Central memory CD8-positive, alpha-beta T cell (primary cell): ENCODE results near the gene SFTA2.
A peak's percentile ranks its signal among the peaks of the same experiment; 100 is the strongest.
"Not testable (repeated sequence)": the region's sequence is repeated elsewhere in the genome, so short reads cannot be mapped to it uniquely, and the experiment has no call there.

Experiments used
- ATAC-seq: fragments of 150-1000 bp; cut with Tn5 transposase; replicated peaks from 2 replicates; pipeline ENCODE4 v1.10.0; 2022; ENCODE audit warnings: mild to moderate bottlenecking, moderate FRiP score, moderate number of reproducible peaks; ENCODE audit not compliant: poor library complexity, severe bottlenecking; ENCODE audit errors: extremely low read depth
- DNase-seq, 2 donors: peaks; one replicate each; pipeline ENCODE4 v3.0.0; 2021; ENCODE audit warnings: low spot score in 2 of 2
- H3K27ac Mint-ChIP-seq: one replicate; pipeline ENCODE4 v1.8.0; 2022; ENCODE audit warnings: low read depth, mild to moderate bottlenecking, moderate library complexity, mixed read lengths
- H3K27me3 Mint-ChIP-seq: one replicate; pipeline ENCODE4 v1.8.0; 2022; ENCODE audit warnings: mixed read lengths
- H3K36me3 Mint-ChIP-seq: one replicate; pipeline ENCODE4 v1.8.0; 2022; ENCODE audit warnings: mild to moderate bottlenecking, moderate library complexity, mixed read lengths; ENCODE audit not compliant: insufficient read depth
- H3K4me1 Mint-ChIP-seq: one replicate; pipeline ENCODE4 v1.8.0; 2022; ENCODE audit warnings: mixed read lengths
- H3K4me3 Mint-ChIP-seq: one replicate; pipeline ENCODE4 v1.8.0; 2022; ENCODE audit warnings: mild to moderate bottlenecking, moderate library complexity, mixed read lengths
- H3K9me3 Mint-ChIP-seq: one replicate; pipeline ENCODE4 v1.8.0; 2022; ENCODE audit warnings: mixed read lengths

SFTA2 gene

GRCh38 chr6:30939473-30939872, 7.5 kb upstream of the SFTA2 start:
- H3K27me3 Mint-ChIP-seq = peaks cover 85% of the 10 kb centered on the region
- H3K36me3 Mint-ChIP-seq = no peaks in the 10 kb centered on the region
- H3K4me3 Mint-ChIP-seq = no peak overlapping the region
- H3K27ac Mint-ChIP-seq = no peak overlapping the region
- peaks cover 7% of the 10 kb centered on the region for H3K4me1 Mint-ChIP-seq
- no peaks in the 10 kb centered on the region for H3K9me3 Mint-ChIP-seq
- ATAC-seq (no peak), DNase-seq (no peak)

- no peaks in the 10 kb centered on the region for H3K36me3 Mint-ChIP-seq
- DNase-seq (no peak), ATAC-seq (no peak)
- peaks cover 78% of the 10 kb centered on the region for H3K27me3 Mint-ChIP-seq
- H3K4me3 Mint-ChIP-seq = no peak overlapping the region
- no peaks in the 10 kb centered on the region for H3K9me3 Mint-ChIP-seq
- H3K27ac Mint-ChIP-seq = no peak overlapping the region
- H3K4me1 Mint-ChIP-seq = peaks cover 7% of the 10 kb centered on the region
These were observed 6.8 kb upstream of the SFTA2 start for GRCh38 chr6:30938730-30939129.

GRCh38 chr6:30937265-30937664, 5.3 kb upstream of the SFTA2 start:
- Mint-ChIP-seq H3K27ac (no peak overlapping the region), H3K4me1 (peaks cover 7% of the 10 kb centered on the region), H3K9me3 (no peaks in the 10 kb centered on the region), H3K27me3 (peaks cover 63% of the 10 kb centered on the region), H3K36me3 (no peaks in the 10 kb centered on the region), H3K4me3 (no peak overlapping the region)
- ATAC-seq (no peak), DNase-seq (no peak)

- H3K36me3 Mint-ChIP-seq = no peaks in the 10 kb centered on the region
- ATAC-seq = no peak
- peaks cover 7% of the 10 kb centered on the region for H3K4me1 Mint-ChIP-seq
- no peak for DNase-seq
- H3K9me3 Mint-ChIP-seq = no peaks in the 10 kb centered on the region
- H3K27me3 Mint-ChIP-seq = peaks cover 41% of the 10 kb centered on the region
- H3K4me3 Mint-ChIP-seq = no peak overlapping the region
- no peak overlapping the region for H3K27ac Mint-ChIP-seq
These were observed 3.0 kb upstream of the SFTA2 start for GRCh38 chr6:30935018-30935417.

DNA sequence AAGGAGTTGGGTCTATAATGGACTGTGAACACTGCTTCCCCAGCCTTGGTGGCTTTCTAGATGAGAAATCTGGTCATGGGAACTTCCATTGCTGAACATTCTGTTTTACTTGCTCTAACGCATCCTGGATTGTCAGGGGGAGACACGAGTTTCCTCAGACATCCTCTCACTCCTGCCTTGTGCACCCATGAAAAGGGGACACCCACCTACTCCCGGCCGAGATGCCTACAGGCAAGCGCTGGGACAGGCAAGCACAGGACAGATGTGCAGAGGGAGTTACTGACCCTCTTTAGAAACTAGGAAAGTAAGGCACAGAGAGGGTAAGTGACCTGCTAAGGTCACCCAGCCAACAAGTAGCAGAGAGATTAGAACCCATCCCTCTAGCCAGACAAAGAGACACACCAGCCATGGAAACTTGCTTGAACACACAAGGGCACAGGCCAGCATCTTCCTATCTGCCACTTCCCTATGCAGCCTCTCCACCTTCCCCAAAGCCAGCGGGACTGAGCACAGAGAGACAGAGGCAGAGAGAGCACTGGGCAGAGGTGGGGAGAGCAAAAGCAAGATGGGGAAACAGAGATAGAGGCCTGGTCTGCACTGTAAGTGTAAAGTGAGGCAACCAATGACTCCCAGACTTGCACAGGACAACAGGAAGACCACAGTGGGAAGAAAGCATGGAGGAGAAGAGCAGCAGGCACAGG, 845 bp upstream of the SFTA2 start:
- DNase-seq (no peak), ATAC-seq (no peak)
- peak overlapping the region; percentile 24 for H3K27ac Mint-ChIP-seq
- peaks cover 7% of the 10 kb centered on the region for H3K4me1 Mint-ChIP-seq
- no peaks in the 10 kb centered on the region for H3K36me3 Mint-ChIP-seq
- peaks cover 23% of the 10 kb centered on the region for H3K27me3 Mint-ChIP-seq
- no peak overlapping the region for H3K4me3 Mint-ChIP-seq
- peaks cover 5% of the 10 kb centered on the region for H3K9me3 Mint-ChIP-seq

GRCh38 chr6:30931272-30931671, 698 bp downstream of the SFTA2 start:
- Mint-ChIP-seq H3K27ac (no peak overlapping the region), H3K4me3 (no peak overlapping the region), H3K9me3 (peaks cover 6% of the 10 kb centered on the region), H3K27me3 (peaks cover 12% of the 10 kb centered on the region), H3K4me1 (peaks cover 7% of the 10 kb centered on the region), H3K36me3 (peaks cover 4% of the 10 kb centered on the region)
- DNase-seq (no peak), ATAC-seq (no peak)

- peaks cover 7% of the 10 kb centered on the region for H3K4me1 Mint-ChIP-seq
- H3K36me3 Mint-ChIP-seq = peaks cover 6% of the 10 kb centered on the region
- peaks cover 6% of the 10 kb centered on the region for H3K9me3 Mint-ChIP-seq
- no peak overlapping the region for H3K27ac Mint-ChIP-seq
- DNase-seq (no peak), ATAC-seq (no peak)
- H3K27me3 Mint-ChIP-seq = peaks cover 9% of the 10 kb centered on the region
- H3K4me3 Mint-ChIP-seq = no peak overlapping the region
These were observed 1.5 kb downstream of the SFTA2 start for GRCh38 chr6:30930506-30930905.

DNA sequence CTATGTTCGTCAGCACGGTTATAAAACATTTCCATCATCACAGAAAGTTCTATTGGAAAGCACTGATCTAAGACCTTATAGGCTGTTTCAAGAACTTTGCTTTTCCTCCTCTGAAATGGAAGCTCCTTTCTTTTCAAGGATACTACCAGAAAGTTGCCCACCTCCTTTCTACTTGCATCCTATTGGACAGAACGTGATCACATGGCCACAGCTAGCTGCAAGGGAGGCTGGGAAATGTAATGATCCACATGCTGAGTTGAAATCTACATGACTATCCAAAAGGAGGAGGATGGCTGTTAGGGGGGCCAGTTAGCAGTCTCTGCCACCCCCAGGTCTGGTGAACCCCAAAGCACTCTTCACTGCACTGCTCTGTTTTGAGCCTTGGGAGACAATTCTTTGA, 3.3 kb downstream of the SFTA2 start:
- no peaks in the 10 kb centered on the region for H3K4me1 Mint-ChIP-seq
- peaks cover 6% of the 10 kb centered on the region for H3K9me3 Mint-ChIP-seq
- no peak overlapping the region for H3K4me3 Mint-ChIP-seq
- no peak for ATAC-seq
- H3K36me3 Mint-ChIP-seq = peaks cover 13% of the 10 kb centered on the region
- no peaks in the 10 kb centered on the region for H3K27me3 Mint-ChIP-seq
- no peak for DNase-seq
- H3K27ac Mint-ChIP-seq = no peak overlapping the region

GRCh38 chr6:30927080-30927479, 4.9 kb downstream of the SFTA2 start:
- not testable (repeated sequence) for H3K4me1 Mint-ChIP-seq, H3K4me3 Mint-ChIP-seq, H3K9me3 Mint-ChIP-seq, ATAC-seq, DNase-seq, H3K27me3 Mint-ChIP-seq
- H3K36me3 Mint-ChIP-seq = peaks cover 18% of the 10 kb centered on the region
- peak overlapping the region; percentile 3 for H3K27ac Mint-ChIP-seq

DNA sequence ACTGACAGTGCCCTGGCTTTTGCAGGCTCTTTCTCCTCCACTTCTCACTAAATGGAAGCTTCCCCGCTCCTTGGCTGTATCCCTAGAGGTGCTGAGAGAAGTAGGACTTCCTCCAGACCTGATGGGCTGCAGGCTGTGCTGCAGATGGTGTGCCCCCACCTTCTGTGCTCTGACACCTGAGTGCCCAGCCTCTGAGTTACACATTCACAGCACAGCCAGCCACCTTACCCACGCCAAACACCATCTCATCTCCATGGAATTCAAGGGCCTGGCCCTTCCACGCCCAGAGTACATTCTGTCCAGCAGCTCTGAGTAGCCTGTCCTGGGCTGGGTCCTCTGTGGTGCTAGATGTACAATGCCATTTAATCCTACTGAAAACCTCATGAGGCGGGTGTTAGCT, 5.3 kb downstream of the SFTA2 start:
- H3K36me3 Mint-ChIP-seq = peaks cover 19% of the 10 kb centered on the region
- H3K27ac Mint-ChIP-seq = peak overlapping the region; percentile 3
- peaks cover 6% of the 10 kb centered on the region for H3K9me3 Mint-ChIP-seq
- no peaks in the 10 kb centered on the region for H3K4me1 Mint-ChIP-seq
- H3K27me3 Mint-ChIP-seq = no peaks in the 10 kb centered on the region
- H3K4me3 Mint-ChIP-seq = no peak overlapping the region
- DNase-seq (no peak), ATAC-seq (no peak)

- H3K4me1 Mint-ChIP-seq, H3K27me3 Mint-ChIP-seq, H3K4me3 Mint-ChIP-seq, H3K9me3 Mint-ChIP-seq, DNase-seq, ATAC-seq, H3K27ac Mint-ChIP-seq: not testable (repeated sequence)
- peaks cover 26% of the 10 kb centered on the region for H3K36me3 Mint-ChIP-seq
These were observed 7.8 kb downstream of the SFTA2 start for GRCh38 chr6:30924040-30924627.

- no peak overlapping the region for H3K27ac Mint-ChIP-seq
- H3K9me3 Mint-ChIP-seq = no peaks in the 10 kb centered on the region
- H3K27me3 Mint-ChIP-seq = no peaks in the 10 kb centered on the region
- DNase-seq (no peak), ATAC-seq (no peak)
- no peak overlapping the region for H3K4me3 Mint-ChIP-seq
- H3K36me3 Mint-ChIP-seq = peaks cover 30% of the 10 kb centered on the region
- H3K4me1 Mint-ChIP-seq = no peaks in the 10 kb centered on the region
These were observed 9.5 kb downstream of the SFTA2 start for GRCh38 chr6:30922447-30922852.

DNA sequence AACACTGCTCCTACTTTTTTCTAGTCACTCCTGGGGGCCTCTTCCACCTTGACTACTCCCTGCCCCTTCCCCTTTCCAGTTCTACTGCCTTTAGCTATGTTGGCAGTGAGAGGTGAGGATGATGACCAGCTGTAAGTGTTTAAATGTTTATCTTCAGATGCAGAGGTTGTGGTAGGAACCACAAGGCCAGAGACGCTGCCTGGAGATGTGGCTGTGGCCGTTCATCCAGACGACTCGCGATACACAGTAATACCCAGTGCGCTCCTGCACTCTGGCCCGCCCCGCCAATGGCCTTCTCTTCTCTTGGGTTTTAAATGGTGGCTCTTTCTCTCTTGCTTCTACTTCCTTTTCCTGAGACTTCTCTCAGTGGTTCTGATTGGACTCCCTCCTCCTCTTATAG, 13.3 kb downstream of the SFTA2 start:
- no peaks in the 10 kb centered on the region for H3K9me3 Mint-ChIP-seq
- ATAC-seq (no peak), DNase-seq (no peak)
- peaks cover 28% of the 10 kb centered on the region for H3K4me1 Mint-ChIP-seq
- no peak overlapping the region for H3K27ac Mint-ChIP-seq
- no peak overlapping the region for H3K4me3 Mint-ChIP-seq
- H3K27me3 Mint-ChIP-seq = no peaks in the 10 kb centered on the region
- H3K36me3 Mint-ChIP-seq = peaks cover 28% of the 10 kb centered on the region
